Brain microvascular endothelial cell (primary cell): ENCODE data around the gene COL24A1.

Experiments used
- DNase-seq: peaks from one replicate; pipeline ENCODE4 v3.0.0-alpha.2; 2020
- H3K27ac ChIP-seq: fragments of 250-450 bp; sonication (Bioruptor Pico); 2 replicates; pipeline ENCODE4 v1.5.1; 2020; ENCODE audit warnings: mild to moderate bottlenecking, moderate library complexity
- H3K27me3 ChIP-seq: fragments of 250-450 bp; sonication (Bioruptor Pico); replicated peaks from 2 replicates; pipeline ENCODE4 v1.5.1; 2020; ENCODE audit warnings: mild to moderate bottlenecking
- H3K36me3 ChIP-seq: fragments of 250-450 bp; sonication (Bioruptor Pico); replicated peaks from 2 replicates; pipeline ENCODE4 v1.5.1; 2020; ENCODE audit warnings: mild to moderate bottlenecking
- H3K4me3 ChIP-seq: 2 replicates; pipeline ENCODE4 v1.5.1; 2011; ENCODE audit warnings: low read depth, mild to moderate bottlenecking, control low read depth, low read length, moderate library complexity
- in situ Hi-C: cut with HindIII; loops from 2 replicates; pipeline ENCODE4 v1.10.0; 2017; ENCODE audit warnings: low sequenced_read_pairs, low pct_ligation_motif_present
- TF ChIP-seq, protein P1 (sequence below): IDR thresholded peaks from 2 replicates; pipeline ENCODE4 v1.5.1; 2011; ENCODE audit warnings: low read depth, mild to moderate bottlenecking, moderate library complexity, low read length, control low read depth, inconsistent platforms; ENCODE audit errors: missing control alignments

The COL24A1 gene

GRCh38 chr1:86184426-86184825, 27.9 kb upstream of the COL24A1 start:
- in situ Hi-C loops: no loop called here
- H3K36me3 ChIP-seq: no peaks in the 10 kb centered on the region
- no peaks in the 10 kb centered on the region for H3K27me3 ChIP-seq
- no peak for DNase-seq
- H3K4me3 ChIP-seq: no peak overlapping the region
- no peak overlapping the region for H3K27ac ChIP-seq
- TF ChIP-seq, protein P1, sequence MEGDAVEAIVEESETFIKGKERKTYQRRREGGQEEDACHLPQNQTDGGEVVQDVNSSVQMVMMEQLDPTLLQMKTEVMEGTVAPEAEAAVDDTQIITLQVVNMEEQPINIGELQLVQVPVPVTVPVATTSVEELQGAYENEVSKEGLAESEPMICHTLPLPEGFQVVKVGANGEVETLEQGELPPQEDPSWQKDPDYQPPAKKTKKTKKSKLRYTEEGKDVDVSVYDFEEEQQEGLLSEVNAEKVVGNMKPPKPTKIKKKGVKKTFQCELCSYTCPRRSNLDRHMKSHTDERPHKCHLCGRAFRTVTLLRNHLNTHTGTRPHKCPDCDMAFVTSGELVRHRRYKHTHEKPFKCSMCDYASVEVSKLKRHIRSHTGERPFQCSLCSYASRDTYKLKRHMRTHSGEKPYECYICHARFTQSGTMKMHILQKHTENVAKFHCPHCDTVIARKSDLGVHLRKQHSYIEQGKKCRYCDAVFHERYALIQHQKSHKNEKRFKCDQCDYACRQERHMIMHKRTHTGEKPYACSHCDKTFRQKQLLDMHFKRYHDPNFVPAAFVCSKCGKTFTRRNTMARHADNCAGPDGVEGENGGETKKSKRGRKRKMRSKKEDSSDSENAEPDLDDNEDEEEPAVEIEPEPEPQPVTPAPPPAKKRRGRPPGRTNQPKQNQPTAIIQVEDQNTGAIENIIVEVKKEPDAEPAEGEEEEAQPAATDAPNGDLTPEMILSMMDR: no peak

DNA sequence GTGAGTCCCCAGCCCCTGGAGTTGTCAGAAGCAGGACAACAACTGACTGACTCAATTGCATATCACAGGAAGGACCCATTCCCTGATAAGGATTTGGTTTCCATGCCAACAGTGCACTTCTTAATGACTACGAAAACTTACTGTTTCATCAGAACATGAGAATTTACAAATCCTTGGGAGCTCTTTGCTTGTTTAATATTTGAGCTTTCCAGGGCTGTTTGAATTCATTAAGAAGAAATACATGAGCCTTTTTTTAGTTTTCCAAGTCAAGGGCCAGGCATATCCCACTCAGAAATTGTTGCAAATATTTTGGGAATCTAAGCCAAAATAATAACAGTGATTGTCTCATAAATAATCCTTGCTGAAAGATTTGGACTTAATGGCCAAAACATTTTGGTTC, 27.2 kb upstream of the COL24A1 start:
- DNase-seq: peak; percentile 39
- no peak overlapping the region for H3K27ac ChIP-seq
- in situ Hi-C loops: no loop called here
- no peak overlapping the region for H3K4me3 ChIP-seq
- TF ChIP-seq, protein P1: no peak
- H3K36me3 ChIP-seq: no peaks in the 10 kb centered on the region
- H3K27me3 ChIP-seq: no peaks in the 10 kb centered on the region

DNA sequence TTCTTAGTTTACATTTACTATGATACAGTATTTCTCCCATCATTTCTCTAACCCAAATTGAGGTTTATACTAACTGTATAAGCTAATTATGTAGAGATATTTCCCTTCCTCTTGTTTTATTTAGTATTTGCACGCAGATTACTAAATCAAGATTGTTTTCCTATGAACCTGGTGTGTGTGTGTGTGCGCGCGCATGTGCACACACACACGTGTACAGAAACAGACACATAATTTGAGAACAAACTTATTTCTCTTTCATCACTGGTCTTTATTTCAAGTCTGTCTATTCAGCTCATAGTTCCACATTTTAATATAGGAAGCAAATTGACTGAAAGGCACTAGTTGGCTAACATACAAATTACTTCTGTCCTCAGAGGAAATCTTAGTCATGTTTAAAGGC, 19.7 kb upstream of the COL24A1 start:
- TF ChIP-seq, protein P1: no peak
- in situ Hi-C loops: no loop called here
- Histone ChIP-seq H3K36me3 (no peaks in the 10 kb centered on the region), H3K27me3 (no peaks in the 10 kb centered on the region), H3K4me3 (no peak overlapping the region), H3K27ac (no peak overlapping the region)
- no peak for DNase-seq

- no peak overlapping the region for H3K27ac ChIP-seq
- H3K27me3 ChIP-seq: no peaks in the 10 kb centered on the region
Observed at GRCh38 chr1:86175756-86176155, 19.2 kb upstream of the COL24A1 start.

DNA sequence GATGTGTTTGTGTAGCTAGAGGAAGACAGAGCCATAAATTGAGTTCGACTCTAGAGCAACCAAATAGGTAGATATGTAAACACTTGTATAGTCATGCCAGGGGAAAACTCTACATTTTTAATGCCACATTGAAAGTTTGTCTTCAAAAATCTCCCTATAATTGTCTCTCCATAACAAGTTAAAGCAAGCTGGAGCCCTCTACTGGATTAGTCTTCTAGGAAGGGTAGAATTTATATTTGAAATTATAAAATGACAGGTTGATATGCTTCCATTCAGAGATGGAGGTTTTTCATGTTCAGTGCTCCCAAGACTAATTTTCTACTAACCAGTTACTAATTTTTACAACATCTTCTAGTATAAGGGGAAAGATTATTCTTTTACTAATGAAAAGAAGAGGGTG, 13.1 kb upstream of the COL24A1 start:
- Histone ChIP-seq H3K4me3 (no peak overlapping the region), H3K27me3 (no peaks in the 10 kb centered on the region), H3K36me3 (no peaks in the 10 kb centered on the region), H3K27ac (no peak overlapping the region)
- TF ChIP-seq, protein P1: peak; percentile 20
- in situ Hi-C loops: no loop called here
- no peak for DNase-seq

More at GRCh38 chr1:86175756-86176155, 19.2 kb upstream of the COL24A1 start:
- TF ChIP-seq, protein P1: no peak
- H3K36me3 ChIP-seq: no peaks in the 10 kb centered on the region
- no peak for DNase-seq
- H3K4me3 ChIP-seq: no peak overlapping the region
- in situ Hi-C loops: no loop called here

GRCh38 chr1:86159800-86160199, 3.2 kb upstream of the COL24A1 start:
- Histone ChIP-seq H3K27me3 (no peaks in the 10 kb centered on the region), H3K36me3 (no peaks in the 10 kb centered on the region), H3K27ac (no peak overlapping the region), H3K4me3 (no peak overlapping the region)
- in situ Hi-C loops: no loop called here
- DNase-seq: no peak
- TF ChIP-seq, protein P1: no peak
